H9 (cell line): ENCODE data around the gene IL21R. TPM values are rescaled to one million over a fixed set of nuclear protein-coding genes. Genes with fewer than 3 reads are reported as not detected.

ENCODE experiments used
- DNase-seq: peaks from one replicate; pipeline ENCODE4 v3.0.0-alpha.2; 2017
- H2AFZ ChIP-seq: one replicate; pipeline ENCODE4 v1.6.1; 2013; ENCODE audit warnings: mild to moderate bottlenecking, low read length, control low read depth, moderate library complexity
- H2AK5ac ChIP-seq: 2 replicates; pipeline ENCODE4 v1.6.1; 2013; ENCODE audit warnings: low read length, control low read depth, mixed read lengths; ENCODE audit not compliant: insufficient read length
- H2BK120ac ChIP-seq: one replicate; pipeline ENCODE4 v1.6.1; 2013; ENCODE audit warnings: low read depth, mild to moderate bottlenecking, low read length, control low read depth, inconsistent platforms; ENCODE audit not compliant: poor library complexity, severe bottlenecking
- H2BK12ac ChIP-seq: 2 replicates; pipeline ENCODE4 v1.6.1; 2013; ENCODE audit warnings: low read length, control low read depth, mixed read lengths, low read depth; ENCODE audit not compliant: insufficient read length
- H2BK15ac ChIP-seq: 2 replicates; pipeline ENCODE4 v1.6.1; 2013; ENCODE audit warnings: low read depth, low read length, control low read depth
- H2BK20ac ChIP-seq: one replicate; pipeline ENCODE4 v1.6.1; 2013; ENCODE audit warnings: low read depth, mild to moderate bottlenecking, low read length, control low read depth, inconsistent platforms; ENCODE audit not compliant: poor library complexity, severe bottlenecking
- H2BK5ac ChIP-seq: 2 replicates; pipeline ENCODE4 v1.6.1; 2013; ENCODE audit warnings: low read length, control low read depth, mixed read lengths; ENCODE audit not compliant: insufficient read length
- H3K14ac ChIP-seq: 2 replicates; pipeline ENCODE4 v1.6.1; 2013; ENCODE audit warnings: low read length, control low read depth; ENCODE audit not compliant: insufficient read depth
- H3K18ac ChIP-seq: 2 replicates; pipeline ENCODE4 v1.6.1; 2013; ENCODE audit warnings: low read depth, mild to moderate bottlenecking, mixed read lengths, low read length, control low read depth; ENCODE audit not compliant: insufficient read length
- H3K23ac ChIP-seq: 2 replicates; pipeline ENCODE4 v1.6.1; 2013; ENCODE audit warnings: low read length, control low read depth, mixed read lengths, low read depth; ENCODE audit not compliant: insufficient read length
- H3K23me2 ChIP-seq: 2 replicates; pipeline ENCODE4 v1.6.1; 2013; ENCODE audit warnings: low read depth, mild to moderate bottlenecking, mixed read lengths, low read length, control low read depth; ENCODE audit not compliant: insufficient read length, poor library complexity, severe bottlenecking
- H3K27ac ChIP-seq: 2 replicates; pipeline ENCODE4 v1.5.1; 2013; ENCODE audit warnings: low read length, control low read depth, mixed read lengths, low read depth; ENCODE audit not compliant: insufficient read length
- H3K27me3 ChIP-seq: 2 replicates; pipeline ENCODE4 v1.6.1; 2013; ENCODE audit warnings: low read length, control low read depth, inconsistent platforms; ENCODE audit not compliant: insufficient read depth
- H3K4ac ChIP-seq: 2 replicates; pipeline ENCODE4 v1.6.1; 2013; ENCODE audit warnings: low read depth, mild to moderate bottlenecking, control low read depth, inconsistent platforms, low read length, moderate library complexity
- H3K4me1 ChIP-seq: 2 replicates; pipeline ENCODE4 v1.6.1; 2013; ENCODE audit warnings: low read length, control low read depth, inconsistent platforms; ENCODE audit not compliant: insufficient read depth
- H3K4me2 ChIP-seq: 2 replicates; pipeline ENCODE4 v1.6.1; 2013; ENCODE audit warnings: low read length, control low read depth, mixed read lengths; ENCODE audit not compliant: insufficient read length, insufficient read depth
- H3K56ac ChIP-seq: 2 replicates; pipeline ENCODE4 v1.6.1; 2013; ENCODE audit warnings: low read depth, mild to moderate bottlenecking, mixed read lengths, low read length, control low read depth; ENCODE audit not compliant: insufficient read length
- H3K79me1 ChIP-seq: 2 replicates; pipeline ENCODE4 v1.6.1; 2013; ENCODE audit warnings: low read depth, mild to moderate bottlenecking, moderate library complexity, low read length, control low read depth, inconsistent platforms; ENCODE audit not compliant: insufficient read depth, poor library complexity, severe bottlenecking
- H3K79me2 ChIP-seq: 2 replicates; pipeline ENCODE4 v1.6.1; 2013; ENCODE audit warnings: low read length, control low read depth, inconsistent platforms; ENCODE audit not compliant: insufficient read depth
- H3K9ac ChIP-seq: 2 replicates; pipeline ENCODE4 v1.6.1; 2013; ENCODE audit warnings: low read length, control low read depth, mixed read lengths; ENCODE audit not compliant: insufficient read length; ENCODE audit errors: extremely low read depth
- H3K9me3 ChIP-seq: one replicate; pipeline ENCODE4 v1.6.1; 2013; ENCODE audit warnings: low read depth, low read length, inconsistent platforms; ENCODE audit not compliant: control insufficient read depth
- H3T11ph ChIP-seq: one replicate; pipeline ENCODE4 v1.6.1; 2013; ENCODE audit warnings: mild to moderate bottlenecking, low read length, control low read depth, inconsistent platforms
- H4K20me1 ChIP-seq: one replicate; pipeline ENCODE4 v1.6.1; 2013; ENCODE audit not compliant: control insufficient read depth, insufficient read length, insufficient read depth
- H4K5ac ChIP-seq: 2 replicates; pipeline ENCODE4 v1.6.1; 2013; ENCODE audit warnings: low read depth, mild to moderate bottlenecking, mixed read lengths, low read length, control low read depth; ENCODE audit not compliant: insufficient read length
- H4K8ac ChIP-seq: replicated peaks from 2 replicates; pipeline ENCODE4 v1.6.1; 2013; ENCODE audit warnings: low read length, control low read depth, mixed read lengths, low read depth; ENCODE audit not compliant: insufficient read length
- H4K91ac ChIP-seq: 2 replicates; pipeline ENCODE4 v1.6.1; 2013; ENCODE audit warnings: low read depth, mild to moderate bottlenecking, moderate library complexity, mixed read lengths, low read length, control low read depth; ENCODE audit not compliant: insufficient read length
- H3K27ac Mint-ChIP-seq, 3 experiments: 2 replicates in 2 of 3; 3 replicates in 1 of 3; pipeline ENCODE4 v1.8.0; 2020 to 2021; ENCODE audit warnings: mixed read lengths in 3 of 3, mild to moderate bottlenecking in 1 of 3, moderate library complexity in 1 of 3
- H3K27me3 Mint-ChIP-seq: 2 replicates; pipeline ENCODE4 v1.8.0; 2021; ENCODE audit warnings: low read depth, mild to moderate bottlenecking, moderate library complexity, mixed read lengths
- H3K36me3 Mint-ChIP-seq, 3 experiments: 2 replicates in 2 of 3; 3 replicates in 1 of 3; pipeline ENCODE4 v1.8.0; 2020 to 2021; ENCODE audit warnings: low read depth in 3 of 3, mixed read lengths in 3 of 3; ENCODE audit not compliant: insufficient read depth in 1 of 3
- H3K4me1 Mint-ChIP-seq, 2 experiments: 2 replicates each; pipeline ENCODE4 v1.8.0; 2020; ENCODE audit warnings: mixed read lengths in 2 of 2
- H3K4me3 Mint-ChIP-seq, 2 experiments: 2 replicates in 1 of 2; 3 replicates in 1 of 2; pipeline ENCODE4 v1.8.0; 2020 to 2021; ENCODE audit warnings: mild to moderate bottlenecking in 2 of 2, mixed read lengths in 2 of 2, moderate library complexity in 1 of 2
- H3K9me3 Mint-ChIP-seq, 2 experiments: 2 replicates in 1 of 2; 3 replicates in 1 of 2; pipeline ENCODE4 v1.8.0; 2020; ENCODE audit warnings: mild to moderate bottlenecking in 2 of 2, mixed read lengths in 2 of 2, moderate library complexity in 1 of 2
- CTCF ChIP-seq: fragments of 200-600 bp; sonication (generic); conservative IDR thresholded peaks from 3 replicates; pipeline ENCODE4 v1.8.0; 2021; ENCODE audit warnings: antibody characterized with exemption, mild to moderate bottlenecking
- WGBS: extraction: QIAGEN DNeasy Blood & Tissue Kit; methylation state at CpG from one replicate; pipeline ENCODE4 v1.1.7; 2013; ENCODE audit warnings: missing lambda C conversion rate, low lambda C conversion rate, mixed read lengths; ENCODE audit not compliant: insufficient read length; ENCODE audit errors: extremely low coverage; 5-methylcytosine and 5-hydroxymethylcytosine counted together
- total RNA-seq: library from RNA; stranded (reverse); gene quantifications from 2 replicates; pipeline ENCODE4 v1.2.1, GENCODE V29; 2021

Gene IL21R
- total RNA-seq, 1 experiment from 2014 or later, result 0.07 TPM

GRCh38 chr16:27480761-27481160 lies 78.8 kb downstream of the IL21R start:
- Histone ChIP-seq H4K20me1 (no peaks in the 10 kb centered on the region), H3K23ac (no peak overlapping the region), H4K91ac (no peak overlapping the region), H3K56ac (no peak overlapping the region), H3T11ph (no peak overlapping the region), H2BK15ac (no peak overlapping the region), H3K27me3 (no peaks in the 10 kb centered on the region), H3K9ac (no peak overlapping the region), H2BK12ac (no peak overlapping the region), H2BK20ac (no peak overlapping the region), H2BK5ac (no peak overlapping the region), H3K14ac (no peak overlapping the region), H3K4me1 (no peaks in the 10 kb centered on the region), H3K4me2 (no peak overlapping the region), H3K23me2 (no peaks in the 10 kb centered on the region), H3K79me2 (no peaks in the 10 kb centered on the region), H2AFZ (no peak overlapping the region), H4K8ac (no peak overlapping the region), H3K79me1 (no peaks in the 10 kb centered on the region), H3K18ac (no peak overlapping the region), H3K27ac (no peak overlapping the region), H3K4ac (no peak overlapping the region), H2BK120ac (no peak overlapping the region), H4K5ac (no peak overlapping the region), H3K9me3 (no peaks in the 10 kb centered on the region), H2AK5ac (no peak overlapping the region)
- Mint-ChIP-seq H3K36me3 (peaks cover 38 to 98% (median 93%) of the 10 kb centered on the region in 3 experiments), H3K27me3 (no peaks in the 10 kb centered on the region), H3K27ac (no peak overlapping the region), H3K9me3 (no peaks in the 10 kb centered on the region), H3K4me3 (no peak overlapping the region), H3K4me1 (no peaks in the 10 kb centered on the region)
- WGBS, result no CpG with 5 or more reads among the region's 7 CpGs
- DNase-seq, result no peak
- TF ChIP-seq CTCF, result no peak
